Glutamatergic neuron (in vitro differentiated cells): ENCODE results near the gene FAM124B. TPM values are rescaled to one million over a fixed set of nuclear protein-coding genes. Genes with fewer than 3 reads are reported as not detected.

Source experiments
- DNase-seq: peaks from one replicate; pipeline ENCODE4 v3.0.0; 2022
- H3K27ac Mint-ChIP-seq: one replicate; pipeline ENCODE4 v1.8.0; 2020; ENCODE audit warnings: mild to moderate bottlenecking, mixed read lengths, inconsistent platforms; ENCODE audit not compliant: unreplicated experiment
- H3K27me3 Mint-ChIP-seq: one replicate; pipeline ENCODE4 v1.8.0; 2020; ENCODE audit warnings: mild to moderate bottlenecking, moderate library complexity, mixed read lengths, inconsistent platforms; ENCODE audit not compliant: unreplicated experiment
- H3K36me3 Mint-ChIP-seq: one replicate; pipeline ENCODE4 v1.8.0; 2020; ENCODE audit warnings: mild to moderate bottlenecking, mixed read lengths, inconsistent platforms; ENCODE audit not compliant: unreplicated experiment
- H3K4me1 Mint-ChIP-seq: one replicate; pipeline ENCODE4 v1.8.0; 2020; ENCODE audit warnings: mild to moderate bottlenecking, low read depth, mixed read lengths, inconsistent platforms; ENCODE audit not compliant: unreplicated experiment
- H3K4me3 Mint-ChIP-seq: one replicate; pipeline ENCODE4 v1.8.0; 2020; ENCODE audit warnings: mild to moderate bottlenecking, mixed read lengths, inconsistent platforms; ENCODE audit not compliant: unreplicated experiment
- H3K9me3 Mint-ChIP-seq: one replicate; pipeline ENCODE4 v1.8.0; 2020; ENCODE audit warnings: mild to moderate bottlenecking, moderate library complexity, mixed read lengths, inconsistent platforms; ENCODE audit not compliant: unreplicated experiment
- long read RNA-seq: library from polyadenylated mRNA; unstranded; transcript quantifications from one replicate; pipeline ENCODE4 v2.0.0, GENCODE V29; 2020; ENCODE audit not compliant: unreplicated experiment
- total RNA-seq: library from RNA; stranded (reverse); fragmentation: NEBNext Ultra II Directional; extraction: Animal tissue kit (Norgen Biotek cat#: 25700); gene quantifications from one replicate; pipeline ENCODE4 v1.2.1, GENCODE V29; 2021; ENCODE audit not compliant: unreplicated experiment
- TF ChIP-seq, protein P1 (sequence below): fragments of 200-600 bp; sonication (generic); IDR thresholded peaks from one replicate; pipeline ENCODE4 v1.5.0; 2021; ENCODE audit not compliant: partially characterized antibody, unreplicated experiment

The FAM124B gene, protein sequence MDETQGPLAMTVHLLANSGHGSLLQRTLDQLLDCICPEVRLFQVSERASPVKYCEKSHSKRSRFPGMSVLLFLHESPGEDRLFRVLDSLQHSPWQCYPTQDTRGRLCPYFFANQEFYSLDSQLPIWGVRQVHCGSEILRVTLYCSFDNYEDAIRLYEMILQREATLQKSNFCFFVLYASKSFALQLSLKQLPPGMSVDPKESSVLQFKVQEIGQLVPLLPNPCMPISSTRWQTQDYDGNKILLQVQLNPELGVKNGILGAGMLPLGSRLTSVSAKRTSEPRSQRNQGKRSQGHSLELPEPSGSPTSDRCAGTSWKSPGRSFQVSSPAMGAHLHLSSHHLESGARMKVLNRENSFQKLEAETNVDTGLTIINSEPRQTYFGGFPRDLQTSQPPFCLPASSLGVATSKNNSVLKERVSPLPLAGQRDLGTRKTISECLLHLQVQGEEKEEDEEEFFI
- total RNA-seq, result 1.3 TPM
- long read RNA-seq, partial matches to known transcripts, result 0 of 2 reads
- long read RNA-seq, other reads (novel, unspliced or antisense), result 1 of 2 reads

DNA sequence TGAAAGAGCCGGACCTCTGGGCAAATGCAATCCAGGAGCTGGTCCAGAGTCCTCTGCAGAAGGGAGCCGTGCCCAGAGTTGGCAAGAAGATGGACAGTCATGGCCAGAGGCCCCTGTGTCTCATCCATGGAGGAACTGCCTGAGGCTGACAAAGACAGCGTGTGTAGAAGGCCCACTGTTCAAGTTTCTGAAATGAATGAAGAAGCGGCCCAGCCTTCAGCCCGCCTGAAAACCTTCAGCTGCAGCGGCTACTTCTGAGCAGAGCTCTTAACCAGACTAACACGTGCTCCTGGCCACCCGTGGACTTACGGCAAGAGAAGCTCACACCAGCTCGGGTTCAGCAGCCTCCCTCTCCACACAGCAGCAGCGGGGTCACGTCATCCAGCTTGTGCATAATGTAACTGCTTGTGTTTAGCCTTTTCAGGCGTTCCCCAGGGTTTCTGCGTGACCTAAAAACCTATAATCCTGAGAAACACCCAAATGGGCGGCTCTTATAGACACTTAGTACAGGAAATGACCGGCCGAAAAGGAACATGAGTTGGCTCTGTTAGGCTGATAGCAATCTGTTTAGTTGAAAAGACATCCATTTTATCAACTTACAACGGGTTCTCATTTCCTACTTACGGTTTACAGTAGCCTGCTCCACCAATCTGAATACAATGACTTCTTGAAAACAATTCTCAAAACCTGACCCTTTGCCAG, at the start of gene FAM124B:
Gene FAM124B, minus strand, starts transcription at position 467 of the 702 bp plus-strand sequence. Its CDS starts 339 bp downstream, at position 128.
- Mint-ChIP-seq H3K36me3 (peaks cover 11% of the 10 kb centered on the region), H3K27ac (peak within 1 kb of the TSS; percentile 78), H3K4me3 (no peak within 1 kb of the TSS), H3K27me3 (no peaks in the 10 kb centered on the region), H3K9me3 (no peaks in the 10 kb centered on the region), H3K4me1 (peaks cover 4% of the 10 kb centered on the region)
- TF ChIP-seq, protein P1, sequence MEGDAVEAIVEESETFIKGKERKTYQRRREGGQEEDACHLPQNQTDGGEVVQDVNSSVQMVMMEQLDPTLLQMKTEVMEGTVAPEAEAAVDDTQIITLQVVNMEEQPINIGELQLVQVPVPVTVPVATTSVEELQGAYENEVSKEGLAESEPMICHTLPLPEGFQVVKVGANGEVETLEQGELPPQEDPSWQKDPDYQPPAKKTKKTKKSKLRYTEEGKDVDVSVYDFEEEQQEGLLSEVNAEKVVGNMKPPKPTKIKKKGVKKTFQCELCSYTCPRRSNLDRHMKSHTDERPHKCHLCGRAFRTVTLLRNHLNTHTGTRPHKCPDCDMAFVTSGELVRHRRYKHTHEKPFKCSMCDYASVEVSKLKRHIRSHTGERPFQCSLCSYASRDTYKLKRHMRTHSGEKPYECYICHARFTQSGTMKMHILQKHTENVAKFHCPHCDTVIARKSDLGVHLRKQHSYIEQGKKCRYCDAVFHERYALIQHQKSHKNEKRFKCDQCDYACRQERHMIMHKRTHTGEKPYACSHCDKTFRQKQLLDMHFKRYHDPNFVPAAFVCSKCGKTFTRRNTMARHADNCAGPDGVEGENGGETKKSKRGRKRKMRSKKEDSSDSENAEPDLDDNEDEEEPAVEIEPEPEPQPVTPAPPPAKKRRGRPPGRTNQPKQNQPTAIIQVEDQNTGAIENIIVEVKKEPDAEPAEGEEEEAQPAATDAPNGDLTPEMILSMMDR, result no peak
- DNase-seq, result peak; percentile 60

DNA sequence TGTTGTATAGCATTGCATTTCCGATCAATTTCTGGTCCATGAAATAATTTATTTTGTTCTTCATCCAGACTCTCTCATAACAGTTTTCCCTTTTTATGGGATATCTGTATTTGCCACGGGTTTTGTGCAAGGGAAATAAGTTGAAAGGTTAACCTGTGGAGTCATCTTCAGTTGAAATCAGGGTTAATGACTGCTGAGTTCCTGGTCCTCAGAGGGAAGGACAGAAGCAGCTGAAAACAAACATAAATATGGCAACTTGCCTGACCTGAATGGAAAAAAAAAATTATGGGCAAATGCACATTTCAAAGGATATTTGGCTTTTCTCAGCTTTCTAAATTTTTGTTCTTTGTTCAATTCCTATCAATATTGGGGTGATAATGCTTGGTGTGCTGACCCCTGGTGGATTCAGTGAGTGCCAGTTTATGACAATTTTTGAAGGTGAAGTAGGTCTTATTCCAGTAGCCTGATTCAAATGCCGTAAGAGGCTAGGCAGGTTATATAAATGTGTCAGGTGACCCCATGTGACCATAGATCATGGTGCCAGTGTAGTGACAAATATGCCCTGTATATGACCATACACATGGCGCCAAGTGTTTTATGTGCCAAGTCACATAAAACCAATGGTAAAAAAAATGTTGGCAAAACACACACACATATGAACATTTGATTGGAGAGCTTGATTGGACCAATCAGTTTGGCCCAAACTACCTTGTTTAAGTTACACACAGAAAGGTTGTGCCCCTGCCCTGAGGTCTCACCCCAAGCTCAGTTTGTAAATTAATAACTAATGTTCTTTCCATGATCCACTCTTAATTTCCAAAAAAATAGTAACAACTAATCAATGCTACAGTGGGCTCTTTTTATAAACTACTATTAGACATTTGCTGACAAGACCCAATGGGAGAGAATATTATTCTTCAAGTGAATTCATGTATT, 47.6 kb upstream of the FAM124B start:
- DNase-seq, result no peak
- Mint-ChIP-seq H3K4me3 (no peak overlapping the region), H3K27me3 (no peaks in the 10 kb centered on the region), H3K4me1 (no peaks in the 10 kb centered on the region), H3K36me3 (peaks cover 6% of the 10 kb centered on the region), H3K9me3 (no peaks in the 10 kb centered on the region), H3K27ac (no peak overlapping the region)
- TF ChIP-seq, protein P1, result peak; percentile 63

DNA sequence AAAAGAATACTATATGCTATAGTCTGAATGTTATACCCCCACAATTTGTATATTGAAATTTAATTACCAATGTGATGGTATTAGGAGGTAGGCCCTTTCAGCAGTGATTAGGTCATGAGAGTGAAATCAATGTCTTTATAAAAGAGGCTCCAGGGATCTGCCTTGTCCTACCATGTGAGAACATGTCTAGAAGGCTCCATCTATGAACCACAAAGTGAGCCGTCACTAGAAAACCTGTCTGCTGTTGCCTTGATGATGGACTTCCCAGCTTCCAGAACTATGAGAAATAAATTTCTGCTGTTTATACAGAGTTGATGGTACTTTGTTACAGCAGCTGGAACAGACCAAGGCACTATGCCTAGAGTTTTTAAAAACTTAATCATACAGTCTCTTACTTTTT, 46.3 kb upstream of the FAM124B start:
- H3K36me3 Mint-ChIP-seq, result peaks cover 5% of the 10 kb centered on the region
- H3K27me3 Mint-ChIP-seq, result no peaks in the 10 kb centered on the region
- H3K27ac Mint-ChIP-seq, result no peak overlapping the region
- H3K4me3 Mint-ChIP-seq, result no peak overlapping the region
- no peak for DNase-seq
- H3K9me3 Mint-ChIP-seq, result no peaks in the 10 kb centered on the region
- TF ChIP-seq, protein P1, result no peak
- no peaks in the 10 kb centered on the region for H3K4me1 Mint-ChIP-seq

DNA sequence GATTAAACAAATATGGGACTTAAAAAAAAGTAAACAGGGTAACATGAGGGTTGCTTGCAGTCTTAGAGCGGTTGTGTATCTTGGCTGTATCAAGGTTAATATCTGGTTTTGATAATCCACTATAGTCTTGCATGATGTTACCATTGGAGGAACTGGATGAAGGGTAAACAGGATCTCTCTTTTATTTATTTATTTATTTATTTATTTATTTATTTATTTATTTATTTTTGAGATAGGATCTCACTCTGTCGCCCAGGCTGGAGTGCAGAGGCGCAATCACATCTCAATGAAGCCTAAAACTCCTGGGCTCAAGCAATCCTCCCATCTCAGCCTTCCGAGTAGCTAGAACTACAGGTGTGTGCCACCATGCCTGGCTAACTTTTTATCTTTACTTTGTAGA, 42.9 kb upstream of the FAM124B start:
- no peak for DNase-seq
- Mint-ChIP-seq H3K36me3 (peaks cover 10% of the 10 kb centered on the region), H3K27ac (no peak overlapping the region), H3K4me3 (no peak overlapping the region), H3K4me1 (no peaks in the 10 kb centered on the region), H3K27me3 (peaks cover 4% of the 10 kb centered on the region), H3K9me3 (no peaks in the 10 kb centered on the region)
- TF ChIP-seq, protein P1, result no peak
